OCI-LY3 (cell line): ENCODE data around the gene ERCC5.

Source experiments
- CTCF ChIP-seq: fragments of 200-600, 300-600 bp; sonication (generic); IDR thresholded peaks from 2 replicates; pipeline ENCODE4 v1.5.1; 2014; ENCODE audit warnings: antibody characterized with exemption, low read length, low read depth
- EZH2phosphoT487 ChIP-seq: fragments of 200-600 bp; shearing (Covaris generic); IDR thresholded peaks from 2 replicates; pipeline ENCODE4 v1.6.1; 2018; ENCODE audit warnings: antibody characterized with exemption, mixed run types, low read depth

- no peak for TF ChIP-seq CTCF
- no peak for TF ChIP-seq EZH2phosphoT487
Measured at GRCh38 chr13:102922184-102922583, 76.4 kb downstream of the ERCC5 start.
